Measurements from ENCODE around the gene TEX14.
A peak's percentile ranks its signal among the peaks of the same experiment; 100 is the strongest.

Gene TEX14

DNA sequence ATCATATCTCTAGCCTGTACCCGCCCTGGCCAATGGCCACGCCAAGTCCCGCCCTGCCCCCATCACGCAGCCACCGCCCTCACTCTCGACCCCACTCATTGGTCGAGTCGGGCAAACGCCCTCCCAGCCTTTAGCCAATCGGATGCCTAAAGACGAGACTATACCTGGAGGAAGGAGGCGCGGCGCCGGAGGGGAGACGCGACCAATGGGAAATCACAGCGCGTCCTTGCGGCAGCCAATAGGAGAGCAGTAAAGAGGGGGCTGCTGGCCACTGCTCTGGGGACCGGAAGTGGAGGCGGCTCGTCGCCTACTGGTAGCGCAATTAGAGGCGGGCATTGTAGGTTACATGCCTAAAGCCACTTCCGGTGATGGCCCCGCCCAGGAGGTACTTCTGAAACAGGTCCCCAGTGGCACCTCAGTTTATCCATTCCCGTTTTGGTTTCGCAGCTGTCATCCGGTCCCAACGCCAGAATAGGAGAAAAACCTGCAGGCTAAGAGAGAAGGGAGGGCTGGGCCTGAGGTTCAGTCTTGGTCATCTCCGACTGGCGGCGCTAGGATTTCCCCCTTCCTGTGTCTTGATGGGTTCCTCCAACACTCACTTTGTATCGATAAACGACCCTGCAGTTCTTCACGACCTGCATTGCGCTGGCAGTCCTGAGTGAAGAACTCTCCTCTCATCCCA, 173.8 kb downstream of the TEX14 start:
- Mint-ChIP-seq H3K36me3 (peaks cover 9% of the 10 kb centered on the region), H3K9me3 (no peaks in the 10 kb centered on the region), H3K27ac (peak overlapping the region; percentile 95), H3K27me3 (peaks cover 10% of the 10 kb centered on the region), H3K4me3 (peak overlapping the region; percentile 86), H3K4me1 (peaks cover 52% of the 10 kb centered on the region)
- CTCF ChIA-PET: interaction anchor here (0.9 to 4.0 kb wide), 9 partner anchors 9 to 485 kb away, joined by 3 to 29 read pairs (median 8); partner anchors contain the start of gene RAD51C
- DNase-seq: peak; percentile 100

DNA sequence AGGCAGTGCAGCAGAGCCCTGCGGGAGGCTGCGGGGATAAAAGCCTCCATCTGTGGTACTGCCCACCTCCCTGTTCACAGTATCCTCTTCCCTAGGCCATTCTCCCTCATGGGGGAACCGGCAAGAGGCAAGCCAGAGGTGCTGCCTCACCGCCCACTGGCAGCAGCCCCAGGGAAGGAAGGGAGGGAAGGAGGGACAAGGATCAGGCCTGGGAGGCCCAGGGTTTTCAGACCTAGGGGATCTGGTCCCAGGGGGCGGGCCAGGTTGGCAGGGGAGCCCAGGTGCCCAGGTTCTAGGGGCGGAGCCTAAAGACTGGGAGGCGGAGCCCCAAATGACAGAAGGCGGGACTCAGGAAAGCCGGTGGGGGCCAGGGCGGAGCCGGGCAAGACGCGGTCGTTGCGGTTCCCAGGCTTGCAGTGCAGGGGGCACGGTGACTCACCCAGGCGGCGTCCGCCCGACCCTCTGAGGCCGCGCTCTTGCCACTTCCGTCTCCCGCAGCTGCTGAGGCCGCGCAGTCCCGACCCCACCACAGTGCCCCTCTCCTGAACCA, 174.4 kb downstream of the TEX14 start:
- peaks cover 57% of the 10 kb centered on the region for H3K4me1 Mint-ChIP-seq
- peaks cover 15% of the 10 kb centered on the region for H3K36me3 Mint-ChIP-seq
- no peaks in the 10 kb centered on the region for H3K9me3 Mint-ChIP-seq
- peaks cover 10% of the 10 kb centered on the region for H3K27me3 Mint-ChIP-seq
- H3K27ac Mint-ChIP-seq: peak overlapping the region; percentile 95
- CTCF ChIA-PET: interaction anchor here (1.7 to 4.0 kb wide), 5 partner anchors 10 to 175 kb away, joined by 4 to 15 read pairs (median 9); partner anchors contain the start of gene RAD51C
- no peak for DNase-seq
- H3K4me3 Mint-ChIP-seq: peak overlapping the region; percentile 86

GRCh38 chr17:58516644-58517377, 175.0 kb downstream of the TEX14 start:
- CTCF ChIA-PET: no interaction called here
- peak overlapping the region; percentile 86 for H3K4me3 Mint-ChIP-seq
- H3K4me1 Mint-ChIP-seq: peaks cover 62% of the 10 kb centered on the region
- no peaks in the 10 kb centered on the region for H3K9me3 Mint-ChIP-seq
- H3K27ac Mint-ChIP-seq: peak overlapping the region; percentile 95
- peaks cover 10% of the 10 kb centered on the region for H3K27me3 Mint-ChIP-seq
- peaks cover 19% of the 10 kb centered on the region for H3K36me3 Mint-ChIP-seq
- peak; percentile 19 for DNase-seq

- no peak for DNase-seq
- H3K36me3 Mint-ChIP-seq: peaks cover 35% of the 10 kb centered on the region
- CTCF ChIA-PET: interaction anchor here (0.7 to 1.3 kb wide), 2 partner anchors 197 to 221 kb away, joined by 3 read pairs; no protein-coding TSS in a partner anchor
- H3K4me1 Mint-ChIP-seq: peaks cover 68% of the 10 kb centered on the region
- peaks cover 4% of the 10 kb centered on the region for H3K27me3 Mint-ChIP-seq
- peak overlapping the region; percentile 67 for H3K27ac Mint-ChIP-seq
- no peaks in the 10 kb centered on the region for H3K9me3 Mint-ChIP-seq
- peak overlapping the region; percentile 86 for H3K4me3 Mint-ChIP-seq
These were observed 176.6 kb downstream of the TEX14 start for GRCh38 chr17:58515286-58515685.

DNA sequence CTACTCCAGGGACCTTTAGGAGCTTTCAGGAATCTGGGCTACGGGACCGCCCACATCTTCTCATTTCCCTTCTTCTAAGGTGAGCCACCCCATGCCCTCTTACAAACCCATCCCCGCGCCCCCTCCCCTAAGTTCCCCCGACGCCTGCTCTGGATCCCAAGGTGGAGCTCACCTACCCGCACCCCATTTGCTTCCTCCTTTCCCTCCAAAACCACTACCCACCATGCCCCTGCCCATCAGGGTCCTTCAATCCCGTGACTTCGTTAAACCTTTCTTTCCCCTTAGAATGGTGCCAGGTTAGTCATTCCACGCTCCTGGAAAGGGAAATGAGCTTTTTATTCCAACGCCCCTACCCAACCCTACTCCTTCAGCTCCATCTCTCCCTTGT, 177.1 kb downstream of the TEX14 start:
- DNase-seq: no peak
- CTCF ChIA-PET: interaction anchor here (1.3 kb wide), 1 partner anchor 197 kb away, joined by 3 read pairs; no protein-coding TSS in a partner anchor
- H3K4me3 Mint-ChIP-seq: peak overlapping the region; percentile 86
- peaks cover 40% of the 10 kb centered on the region for H3K36me3 Mint-ChIP-seq
- peaks cover 4% of the 10 kb centered on the region for H3K27me3 Mint-ChIP-seq
- no peaks in the 10 kb centered on the region for H3K9me3 Mint-ChIP-seq
- peak overlapping the region; percentile 33 for H3K27ac Mint-ChIP-seq
- peaks cover 68% of the 10 kb centered on the region for H3K4me1 Mint-ChIP-seq

- peaks cover 44% of the 10 kb centered on the region for H3K36me3 Mint-ChIP-seq
- DNase-seq: peak; percentile 84
- peaks cover 71% of the 10 kb centered on the region for H3K4me1 Mint-ChIP-seq
- H3K4me3 Mint-ChIP-seq: peak within 1 kb of the TSS; percentile 86
- peak within 1 kb of the TSS; percentile 78 for H3K27ac Mint-ChIP-seq
- CTCF ChIA-PET: interaction anchor here (0.8 kb wide), 1 partner anchor 13 kb away, joined by 3 read pairs; no protein-coding TSS in a partner anchor
- H3K27me3 Mint-ChIP-seq: peaks cover 4% of the 10 kb centered on the region
- H3K9me3 Mint-ChIP-seq: no peaks in the 10 kb centered on the region
These were observed 177.7 kb downstream of the TEX14 start, which contains the start of gene MTMR4 for GRCh38 chr17:58513965-58514769. TSS of gene MTMR4 (minus strand) at chr17:58514638. CDS start at chr17:58514407, 231 bp downstream.

DNA sequence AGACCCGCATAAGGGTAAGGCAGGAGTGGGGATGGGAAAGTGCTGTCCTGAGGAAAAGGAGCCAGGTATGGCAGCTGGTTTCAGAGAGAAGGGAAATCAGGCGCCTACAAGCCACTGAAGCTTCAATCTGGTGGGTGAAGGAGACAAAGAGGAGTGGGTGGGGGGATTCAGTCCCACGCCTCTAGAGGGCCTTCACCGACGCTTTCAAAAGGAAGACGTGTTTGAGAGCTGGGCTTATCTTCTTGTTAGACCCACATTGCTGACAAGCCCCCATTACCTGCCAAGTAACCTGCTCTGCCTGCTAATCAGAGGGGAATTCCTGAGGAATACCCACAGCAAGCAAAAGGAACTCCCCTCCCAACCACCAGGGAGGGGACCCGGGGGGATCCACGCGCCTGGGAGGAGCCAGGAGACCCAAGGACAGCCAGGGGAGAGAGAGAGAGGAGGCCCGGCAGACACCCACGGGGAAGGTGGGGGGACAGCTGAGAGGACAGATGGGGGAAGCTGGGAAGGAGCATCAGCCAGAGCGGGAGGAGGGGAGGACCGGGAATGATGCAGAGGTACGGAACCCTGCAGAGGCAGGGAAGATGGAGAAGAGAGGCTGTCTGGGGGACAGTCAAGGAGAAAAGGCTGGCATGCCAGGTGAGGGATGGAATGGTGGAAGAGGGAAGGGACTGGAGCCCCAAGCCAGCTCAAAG, 178.4 kb downstream of the TEX14 start:
- Mint-ChIP-seq H3K27me3 (peaks cover 4% of the 10 kb centered on the region), H3K9me3 (no peaks in the 10 kb centered on the region), H3K36me3 (peaks cover 48% of the 10 kb centered on the region), H3K27ac (peak overlapping the region; percentile 49), H3K4me1 (peaks cover 70% of the 10 kb centered on the region), H3K4me3 (peak overlapping the region; percentile 84)
- DNase-seq: peak; percentile 21
- CTCF ChIA-PET: interaction anchor here (0.8 kb wide), 1 partner anchor 12 kb away, joined by 3 read pairs; no protein-coding TSS in a partner anchor

DNA sequence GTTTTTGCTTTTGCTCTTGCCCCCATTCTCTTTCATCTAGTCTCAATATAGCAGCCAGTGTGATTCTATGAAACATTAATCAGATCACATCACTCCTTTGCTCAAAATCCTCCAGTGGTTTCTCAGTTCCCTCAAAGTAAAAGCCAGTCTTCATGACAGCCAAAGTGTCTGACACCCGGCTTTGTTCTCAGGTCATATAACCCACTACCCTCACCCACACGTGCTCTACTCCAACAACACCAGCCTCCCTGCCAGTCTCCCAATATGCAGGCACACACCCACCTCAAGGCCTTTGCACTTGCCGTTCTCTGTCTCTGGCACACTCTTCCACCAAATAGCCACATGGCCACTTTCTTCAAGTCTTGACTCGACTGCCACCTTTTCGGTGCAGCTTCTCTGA, 181.8 kb downstream of the TEX14 start:
- Mint-ChIP-seq H3K36me3 (peaks cover 64% of the 10 kb centered on the region), H3K27me3 (no peaks in the 10 kb centered on the region), H3K27ac (no peak overlapping the region), H3K9me3 (no peaks in the 10 kb centered on the region), H3K4me1 (peaks cover 57% of the 10 kb centered on the region), H3K4me3 (no peak overlapping the region)
- DNase-seq: no peak
- CTCF ChIA-PET: no interaction called here

DNA sequence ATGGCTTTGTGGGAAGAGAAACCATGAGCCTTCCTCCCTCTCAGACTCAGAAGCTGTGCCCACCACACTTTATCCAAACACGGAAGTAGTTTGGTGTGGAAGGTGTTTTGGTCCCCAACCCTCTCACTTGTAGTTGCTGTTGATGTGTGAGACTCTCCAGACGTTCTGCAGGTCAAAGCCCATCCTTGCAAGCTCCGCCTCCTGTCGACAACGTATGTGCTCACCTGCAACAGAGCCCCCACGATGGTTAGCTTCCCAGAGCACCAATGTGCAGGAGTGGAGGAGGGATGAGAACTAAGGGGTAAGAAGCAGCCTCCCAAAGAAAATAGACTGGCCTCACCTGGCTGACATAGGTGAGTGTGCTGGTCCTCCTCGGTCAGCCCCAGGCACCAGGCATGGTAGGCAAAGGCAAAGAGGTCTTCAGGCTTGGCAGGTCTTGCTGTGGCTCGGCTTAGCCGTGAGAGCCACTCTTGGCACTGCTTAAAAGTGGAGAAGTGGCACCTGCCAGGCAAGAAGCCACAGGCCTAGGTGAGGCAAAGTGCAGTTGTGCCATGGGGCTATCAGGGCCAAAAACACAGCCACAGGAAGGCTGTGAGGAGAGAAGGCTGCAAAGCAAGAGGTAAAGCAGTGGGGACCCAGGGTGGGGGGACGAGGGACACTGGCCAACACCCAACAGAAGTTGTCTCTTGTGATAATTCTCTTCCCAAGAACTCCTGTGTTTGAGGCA, 183.3 kb downstream of the TEX14 start:
- no peak overlapping the region for H3K4me3 Mint-ChIP-seq
- H3K9me3 Mint-ChIP-seq: no peaks in the 10 kb centered on the region
- no peak overlapping the region for H3K27ac Mint-ChIP-seq

DNA sequence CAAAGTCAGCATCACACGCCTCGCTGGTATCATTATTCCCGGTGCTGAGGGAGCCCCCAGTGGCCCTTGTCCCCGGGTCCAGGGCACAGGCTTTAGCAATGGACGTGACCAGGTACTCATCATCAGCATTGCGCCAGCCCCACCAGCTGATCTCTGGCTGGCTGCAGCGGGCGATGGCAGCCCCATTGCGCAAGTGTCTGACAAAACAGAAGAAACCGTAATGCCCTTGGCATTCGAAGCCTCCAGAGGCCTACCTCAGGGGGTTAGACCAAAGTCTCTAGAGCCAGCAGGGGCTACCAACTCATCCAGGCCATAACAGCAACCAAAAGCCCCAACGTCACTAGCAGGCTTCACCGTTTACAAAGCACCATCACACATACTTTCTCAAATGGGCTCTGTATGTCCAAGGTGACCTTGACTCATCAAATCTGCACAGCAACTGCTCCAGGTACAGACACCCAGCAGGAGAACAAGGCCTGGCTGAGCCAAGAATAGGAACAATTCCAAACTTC, 184.7 kb downstream of the TEX14 start:
- no peaks in the 10 kb centered on the region for H3K27me3 Mint-ChIP-seq
- H3K4me3 Mint-ChIP-seq: no peak overlapping the region
- no peak overlapping the region for H3K27ac Mint-ChIP-seq
- DNase-seq: no peak
- peaks cover 77% of the 10 kb centered on the region for H3K36me3 Mint-ChIP-seq
- CTCF ChIA-PET: interaction anchor here (0.9 to 1.2 kb wide), 2 partner anchors 12 to 258 kb away, joined by 3 read pairs; no protein-coding TSS in a partner anchor
- no peaks in the 10 kb centered on the region for H3K9me3 Mint-ChIP-seq
- peaks cover 38% of the 10 kb centered on the region for H3K4me1 Mint-ChIP-seq

More for the DNA sequence above, 183.3 kb downstream of the TEX14 start:
- peaks cover 77% of the 10 kb centered on the region for H3K36me3 Mint-ChIP-seq
- DNase-seq: no peak
- H3K4me1 Mint-ChIP-seq: peaks cover 50% of the 10 kb centered on the region
- CTCF ChIA-PET: no interaction called here
- no peaks in the 10 kb centered on the region for H3K27me3 Mint-ChIP-seq

All from activated naive CD4-positive, alpha-beta T cell treated with anti-CD3 and anti-CD28 coated beads, Interleukin-2, amount 10 ng/mL, durations not matched to agents 7 days and 5 days (primary cell).